Left colon (tissue), 2 donors: ENCODE data around the gene SWI5. TPM values are rescaled to one million over a fixed set of nuclear protein-coding genes. Genes with fewer than 3 reads are reported as not detected.

Experiments used
- microRNA-seq, 2 donors: library from miRNA; unstranded; fragments of <30 nt; microRNA quantifications; one replicate each; pipeline versions ENCODE4 v1.1.0 to v1.2.0, GENCODE V29; 2020
- total RNA-seq, 2 donors: library from RNA; stranded (reverse); fragmentation: NEBNext Ultra II Directional; extraction: Animal tissue kit (Norgen Biotek cat#: 25700); gene quantifications; one replicate each; pipeline ENCODE4 v1.2.1, GENCODE V29; 2021
- donor health status: DM: no; HTN: no; CAD: no.
- donor health status: DM: yes; HTN: yes; CAD: no.

SWI5 gene
- total RNA-seq, 2 donors from 2014 or later: 11.0 to 13.2 TPM

Small RNAs within 50 kb of the gene (microRNA-seq; reads per million reads assigned to microRNA genes)
- gene MIR199B (521 to 1,049 reads per million in 2 donors), gene MIR3154 (1.6 to 4.1 reads per million in 2 donors)

Other genes with a start within 250 kb of the SWI5 start
- gene NAIF1, start 209.0 kb upstream of the SWI5 start, total RNA-seq: 10 to 100 TPM in 1 of 2 donors, 1 to 10 TPM in 1; 10.0 to 10.5 TPM
- gene SLC25A25, start 208.0 kb upstream of the SWI5 start, total RNA-seq: 10 to 100 TPM; 20.5 to 26.2 TPM
- 100 to 1,000 TPM in 1 of 2 donors, 10 to 100 TPM in 1; 84.2 to 113 TPM for gene PTGES2, start 148.5 kb upstream of the SWI5 start, total RNA-seq
- 100 to 1,000 TPM in 1 of 2 donors, 10 to 100 TPM in 1; 12.3 to 358 TPM for gene LCN2, start 126.8 kb upstream of the SWI5 start, total RNA-seq
- 10 to 100 TPM; 35.6 to 50.5 TPM for gene BBLN, start 116.0 kb upstream of the SWI5 start, total RNA-seq
- gene CIZ1, start 84.7 kb upstream of the SWI5 start, total RNA-seq: 100 to 1,000 TPM in 1 of 2 donors, 10 to 100 TPM in 1; 88.9 to 103 TPM
- 1 to 10 TPM; 3.8 to 7.8 TPM for gene DNM1, start 72.9 kb upstream of the SWI5 start, total RNA-seq
- gene GOLGA2, start 269 bp upstream of the SWI5 start, total RNA-seq: 100 to 1,000 TPM in 1 of 2 donors, 10 to 100 TPM in 1; 83.6 to 104 TPM
- 10 to 100 TPM; 22.5 to 28.7 TPM for gene TRUB2, start 46.2 kb downstream of the SWI5 start, total RNA-seq
- 10 to 100 TPM; 51.1 to 64.4 TPM for gene COQ4, start 46.6 kb downstream of the SWI5 start, total RNA-seq
- gene SLC27A4, start 64.3 kb downstream of the SWI5 start, total RNA-seq: 10 to 100 TPM; 46.0 to 58.2 TPM
- gene URM1, start 95.1 kb downstream of the SWI5 start, total RNA-seq: 10 to 100 TPM; 50.9 to 69.3 TPM
- 1 to 10 TPM; 2.9 to 9.2 TPM for gene CERCAM, start 144.6 kb downstream of the SWI5 start, total RNA-seq
- gene ODF2, start 179.7 kb downstream of the SWI5 start, total RNA-seq: 10 to 100 TPM; 13.8 to 16.5 TPM
- 10 to 100 TPM; 26.6 to 34.5 TPM for gene GLE1, start 228.4 kb downstream of the SWI5 start, total RNA-seq